ENCODE measurements around the gene JUND.

The JUND gene

DNA sequence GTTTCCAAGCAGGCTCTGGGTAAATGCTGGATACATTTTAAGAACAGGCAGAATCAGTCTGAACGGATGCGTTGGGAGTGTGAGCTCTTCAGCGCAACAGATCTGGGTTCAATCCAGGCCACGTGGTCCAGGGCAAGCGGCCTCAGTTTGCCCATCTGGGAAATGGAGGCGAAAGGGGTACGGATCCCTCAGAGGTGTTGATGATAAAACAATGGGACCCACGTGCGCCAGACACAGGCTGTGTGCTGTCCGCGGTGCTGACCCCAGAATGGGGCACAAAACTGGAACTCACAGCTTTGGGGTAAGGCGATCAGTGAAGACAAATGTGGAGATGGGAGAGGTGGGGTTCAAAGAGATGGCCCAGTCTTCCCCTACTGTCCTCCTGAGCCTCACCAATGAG lies 42.1 kb downstream of the JUND start:
- no peak for DNase-seq (ENCODE audit: low read depth)

DNA sequence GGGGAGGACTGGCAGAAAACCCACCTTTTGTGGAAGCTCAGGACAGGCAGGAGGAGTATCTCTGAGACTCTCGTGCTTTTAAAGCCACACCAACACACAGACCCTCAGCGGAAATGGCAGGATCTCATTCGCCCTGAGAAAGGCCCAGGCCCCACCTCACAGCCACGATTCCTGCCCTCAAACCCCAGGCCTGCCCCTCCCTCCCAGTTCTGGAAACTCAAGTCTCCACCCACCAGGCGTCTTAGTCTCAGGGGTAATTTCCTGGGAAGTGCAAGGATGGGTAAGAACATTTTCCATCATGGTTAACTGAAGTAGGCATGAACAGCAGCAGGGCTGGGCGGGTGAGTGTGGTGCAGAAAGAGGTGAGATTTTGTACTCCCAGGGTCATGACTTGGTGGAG lies 47.2 kb downstream of the JUND start:
- DNase-seq (ENCODE audit: low read depth) = no peak

DNA sequence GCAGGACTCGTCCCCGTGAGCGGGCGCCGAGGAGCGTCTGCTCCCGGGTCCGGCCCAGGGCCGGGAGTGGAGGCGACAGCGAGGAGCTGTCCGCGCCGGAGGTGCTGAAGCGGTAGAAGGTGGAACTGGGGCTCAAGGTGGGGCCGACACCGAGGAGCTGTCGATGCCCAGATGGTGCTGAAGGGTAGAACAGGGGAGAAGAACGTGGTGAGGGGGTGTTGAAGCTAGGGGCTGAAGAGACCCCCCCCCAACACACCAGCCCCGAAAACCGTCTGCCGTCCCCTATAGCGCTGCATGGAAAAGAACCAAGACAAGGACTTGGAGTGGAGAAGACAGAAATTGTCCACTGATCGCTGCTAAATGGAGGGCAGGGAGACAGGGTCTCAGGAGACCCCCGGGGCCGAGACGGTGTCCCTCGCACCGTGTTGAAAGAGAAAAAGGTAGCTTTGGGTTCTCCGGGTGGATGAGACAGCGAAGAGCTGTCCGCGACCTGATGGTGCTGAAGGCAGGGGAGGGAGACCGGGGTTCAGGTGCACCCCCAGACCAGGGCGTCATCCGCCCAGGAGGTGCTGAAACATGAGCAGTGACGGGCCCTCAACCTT lies 48.1 kb downstream of the JUND start:
- peak; percentile 31 for DNase-seq (ENCODE audit: low read depth)

DNA sequence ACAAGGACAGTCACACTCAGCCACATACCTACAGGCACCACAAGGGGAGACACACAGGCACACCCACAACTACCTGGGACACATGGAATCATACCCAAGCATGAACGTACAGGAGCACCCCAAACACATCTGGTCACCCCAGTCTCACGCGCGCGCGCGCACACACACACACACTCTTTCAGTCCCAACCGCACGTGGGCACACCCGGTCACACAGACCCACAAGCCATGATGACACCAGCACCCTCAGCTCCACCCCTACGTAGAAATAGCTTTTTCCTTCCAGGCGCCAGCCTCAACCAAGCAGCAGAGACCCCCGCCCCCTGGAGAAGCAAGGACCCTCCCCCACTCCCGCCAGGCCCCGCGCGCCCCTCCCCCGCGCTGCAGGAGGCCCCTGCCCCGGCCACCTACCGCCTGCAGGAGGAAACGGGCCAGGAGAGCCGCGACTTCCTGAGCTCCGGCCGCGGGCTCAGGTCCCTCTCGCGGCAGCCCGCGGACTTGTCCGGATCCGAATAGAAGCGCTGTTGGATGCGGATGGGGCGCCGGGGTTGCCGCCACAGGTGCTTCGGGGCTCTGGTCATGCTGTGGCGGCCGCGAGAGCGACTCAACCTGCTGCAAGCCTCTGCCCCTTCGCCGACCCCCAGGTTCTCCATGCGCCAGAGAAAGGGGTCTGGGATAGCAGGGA lies 48.7 kb downstream of the JUND start:
- no peak for DNase-seq (ENCODE audit: low read depth)

DNA sequence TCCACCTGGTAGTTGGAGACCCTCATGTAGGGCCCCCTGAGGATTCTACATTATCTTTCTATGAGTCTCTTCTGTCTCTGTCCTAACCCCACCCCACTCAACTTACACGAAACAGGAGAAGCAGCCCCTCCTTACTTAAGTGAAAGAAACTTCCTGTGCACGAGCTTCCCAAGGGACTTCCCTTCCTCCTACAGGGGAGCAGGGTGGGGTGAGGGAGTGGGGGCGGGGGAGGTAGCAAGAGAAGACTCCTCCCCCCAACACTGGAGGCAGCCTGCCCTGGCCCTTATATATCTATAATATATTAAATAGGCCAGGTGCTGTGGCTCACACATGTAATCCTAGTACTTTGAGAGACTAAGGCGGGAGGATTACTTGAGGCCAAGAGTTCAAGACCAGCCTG lies 49.6 kb downstream of the JUND start:
- no peak for DNase-seq (ENCODE audit: low read depth)

DNA sequence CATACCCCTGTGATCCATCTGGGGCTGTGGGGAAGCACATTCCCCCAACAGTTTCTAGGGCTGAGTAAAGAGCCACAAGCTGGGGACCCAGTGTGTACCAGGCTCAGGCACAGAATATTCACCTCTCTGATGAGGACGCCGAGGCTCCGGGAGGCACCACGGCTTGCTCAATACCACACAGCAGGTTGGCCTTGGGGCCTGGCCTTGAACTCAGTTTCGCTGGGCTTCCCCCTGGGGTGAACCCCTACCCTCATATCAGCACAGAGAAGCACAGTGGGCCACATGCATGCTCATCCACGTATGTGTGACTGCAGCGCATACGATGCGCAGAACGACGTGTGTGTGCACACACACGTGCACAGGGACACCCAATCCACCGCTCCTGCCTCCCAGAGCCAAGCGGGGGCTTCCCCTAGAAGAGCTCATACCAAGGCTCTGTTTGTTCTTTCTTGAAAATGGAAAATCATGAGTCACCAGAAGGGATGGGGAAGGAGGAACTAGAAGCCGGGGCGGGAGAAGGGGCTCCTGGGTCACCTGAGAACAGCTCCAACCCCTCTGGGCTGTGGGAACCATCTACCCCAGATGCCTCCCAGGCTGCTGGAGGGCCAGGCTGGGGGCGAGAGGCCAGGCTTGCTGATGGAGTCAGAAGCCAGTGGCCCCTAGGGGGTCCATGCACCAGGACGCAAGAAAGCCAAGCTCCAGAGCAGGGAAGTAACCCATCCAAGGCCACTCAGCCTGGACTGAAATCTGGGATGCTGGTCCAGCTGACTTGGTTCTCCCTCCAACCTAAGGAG lies 50.3 kb downstream of the JUND start:
- no peak for DNase-seq (ENCODE audit: low read depth)

DNA sequence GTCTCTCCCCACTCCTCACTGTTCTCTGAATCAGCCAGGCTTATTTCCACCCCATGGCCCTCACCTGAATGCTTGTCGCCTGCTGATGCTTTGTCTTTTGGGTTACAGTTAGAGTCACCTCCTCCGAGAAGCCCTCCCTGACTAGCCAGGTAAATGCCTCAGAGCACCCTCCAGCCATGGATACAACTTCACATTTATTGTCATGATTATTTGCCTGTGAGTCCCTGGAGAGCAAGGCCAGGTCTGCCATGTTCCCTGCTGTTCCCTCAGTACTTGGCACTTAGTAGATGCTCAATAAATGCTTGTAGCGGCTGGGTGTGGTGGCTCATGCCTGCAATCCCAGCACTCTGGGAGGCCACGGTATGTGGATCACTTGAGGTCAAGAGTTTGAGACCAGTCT lies 51.5 kb downstream of the JUND start:
- no peak for DNase-seq (ENCODE audit: low read depth)

Data from stimulated activated CD8-positive, alpha-beta memory T cell treated with anti-CD3 and anti-CD28 coated beads, Interleukin-4, amount 100 ng/mL, for 24 hours (primary cell).